IPS-20b (cell line): ENCODE measurements around the gene SRGAP2C.
"Not testable (repeated sequence)": the region's sequence is repeated elsewhere in the genome, so short reads cannot be mapped to it uniquely, and the experiment has no call there.

Experiments used
- H3K27ac ChIP-seq: one replicate; pipeline ENCODE4 v1.5.1; 2013; ENCODE audit warnings: low read length
- H3K27me3 ChIP-seq: 2 replicates; pipeline ENCODE4 v1.6.1; 2013; ENCODE audit warnings: mild to moderate bottlenecking, low read length, inconsistent platforms; ENCODE audit not compliant: insufficient read depth
- H3K36me3 ChIP-seq: 2 replicates; pipeline ENCODE4 v1.6.1; 2013; ENCODE audit warnings: low read depth, mild to moderate bottlenecking, inconsistent platforms, low read length, moderate library complexity; ENCODE audit not compliant: insufficient read depth
- H3K4me1 ChIP-seq: 2 replicates; pipeline ENCODE4 v1.6.1; 2013; ENCODE audit warnings: mild to moderate bottlenecking, control low read depth, inconsistent platforms, low read length, moderate library complexity; ENCODE audit not compliant: insufficient read depth
- H3K4me3 ChIP-seq: 2 replicates; pipeline ENCODE4 v1.5.1; 2013; ENCODE audit warnings: mild to moderate bottlenecking, low read length, inconsistent platforms
- H3K9ac ChIP-seq: 2 replicates; pipeline ENCODE4 v1.6.1; 2013; ENCODE audit warnings: low read depth, mild to moderate bottlenecking, inconsistent platforms, low read length, moderate library complexity
- H3K9me3 ChIP-seq: 2 replicates; pipeline ENCODE4 v1.6.1; 2013; ENCODE audit warnings: mild to moderate bottlenecking, low read depth, low read length, inconsistent platforms; ENCODE audit not compliant: insufficient read depth

SRGAP2C gene

DNA sequence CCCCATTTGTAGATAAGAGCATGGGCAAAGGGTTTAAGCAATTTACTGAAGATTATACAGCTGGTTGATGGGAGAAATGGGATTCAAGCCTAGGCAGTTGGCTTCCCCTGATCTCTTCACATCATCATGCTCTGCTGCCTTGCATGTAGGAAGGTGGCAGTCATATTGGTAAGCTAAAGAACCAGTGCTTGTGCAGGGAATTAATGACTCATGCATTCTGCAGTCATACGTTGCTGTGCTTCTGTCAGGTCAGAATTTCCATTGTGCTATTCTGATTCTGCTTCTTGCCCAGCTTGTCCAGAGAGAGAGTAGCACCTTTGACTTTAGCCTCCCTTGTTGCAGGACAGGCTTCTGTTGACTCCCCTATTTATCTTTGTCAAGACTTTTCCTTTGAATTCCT, 153.2 kb downstream of the SRGAP2C start:
- H3K36me3 ChIP-seq, H3K27ac ChIP-seq, H3K9me3 ChIP-seq, H3K4me1 ChIP-seq, H3K4me3 ChIP-seq, H3K9ac ChIP-seq, H3K27me3 ChIP-seq: not testable (repeated sequence)

DNA sequence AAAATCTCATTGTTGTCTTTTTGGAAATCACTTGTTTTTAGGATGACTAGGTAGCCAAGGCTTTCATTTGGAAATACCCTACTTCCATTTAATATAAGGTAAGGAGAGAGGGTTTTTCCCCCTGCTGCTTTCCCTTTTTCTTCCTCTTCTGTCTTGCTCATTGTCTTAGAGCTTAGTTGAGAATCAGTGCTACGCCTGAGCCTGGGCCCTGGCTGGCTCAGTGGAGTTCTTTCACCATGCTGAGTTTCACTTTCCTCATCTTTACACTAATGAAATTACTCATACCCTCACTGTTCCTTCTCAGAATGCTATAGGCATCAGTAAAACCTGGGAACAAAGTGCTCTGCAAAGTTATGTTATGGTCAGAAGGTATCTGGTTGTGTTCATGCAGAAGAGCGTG, 154.8 kb downstream of the SRGAP2C start:
- H3K9ac ChIP-seq, H3K36me3 ChIP-seq, H3K9me3 ChIP-seq, H3K4me3 ChIP-seq, H3K27me3 ChIP-seq, H3K4me1 ChIP-seq, H3K27ac ChIP-seq: not testable (repeated sequence)

DNA sequence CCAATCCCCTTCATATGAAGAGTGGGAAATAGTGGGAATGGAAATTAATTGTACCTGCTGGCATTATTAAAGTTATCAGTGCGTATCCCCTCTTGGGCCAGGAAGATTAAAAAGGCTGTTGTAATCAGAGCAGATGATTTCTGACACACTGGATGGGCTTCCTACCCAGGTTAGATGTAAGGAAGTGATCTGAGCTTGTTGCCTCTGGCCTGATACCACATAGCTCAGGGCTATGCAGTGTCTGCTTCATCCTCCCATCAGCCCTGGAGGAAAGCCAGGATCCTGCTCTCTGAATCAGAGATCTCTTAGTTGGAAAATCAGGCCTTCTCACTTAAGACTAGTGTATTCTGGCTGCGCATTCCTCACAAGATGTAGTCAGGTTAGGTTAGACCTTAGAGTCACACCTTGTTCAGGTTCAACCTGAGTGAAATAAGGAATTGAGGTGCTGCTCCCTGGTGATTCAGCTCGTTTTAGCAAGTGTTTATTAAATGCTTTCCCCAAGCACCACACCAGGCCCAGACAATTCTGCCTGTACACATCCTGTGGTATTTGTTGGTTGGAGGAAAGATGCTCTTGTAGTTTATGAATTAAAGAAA, 158.6 kb downstream of the SRGAP2C start:
- not testable (repeated sequence) for H3K4me3 ChIP-seq, H3K27ac ChIP-seq, H3K27me3 ChIP-seq, H3K4me1 ChIP-seq, H3K9ac ChIP-seq, H3K9me3 ChIP-seq, H3K36me3 ChIP-seq

DNA sequence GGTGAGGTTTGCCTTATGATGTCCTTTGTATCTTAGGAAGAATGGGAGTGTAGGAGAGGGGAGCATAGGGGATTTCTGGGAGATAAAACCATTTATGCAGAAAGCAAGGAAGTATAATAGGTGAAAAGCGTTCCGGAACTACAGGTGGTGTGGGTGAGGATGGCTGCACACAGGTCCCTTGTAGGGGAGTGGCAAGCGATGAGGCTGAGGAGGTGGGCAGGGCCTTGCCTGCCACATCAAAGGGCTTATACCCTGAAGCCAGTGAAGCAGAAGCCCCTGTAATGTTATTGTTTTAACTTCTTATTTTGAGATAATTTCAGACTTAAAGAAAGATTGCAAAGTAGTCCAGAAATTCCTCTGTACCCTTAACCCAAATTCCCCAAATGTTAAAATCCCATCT, 159.6 kb downstream of the SRGAP2C start:
- H3K27ac ChIP-seq, H3K9me3 ChIP-seq, H3K4me1 ChIP-seq, H3K36me3 ChIP-seq, H3K4me3 ChIP-seq, H3K9ac ChIP-seq, H3K27me3 ChIP-seq: not testable (repeated sequence)

- not testable (repeated sequence) for H3K27ac ChIP-seq, H3K9ac ChIP-seq, H3K27me3 ChIP-seq, H3K4me3 ChIP-seq, H3K4me1 ChIP-seq, H3K36me3 ChIP-seq, H3K9me3 ChIP-seq
These were observed 161.9 kb downstream of the SRGAP2C start for GRCh38 chr1:121346654-121347053.

GRCh38 chr1:121347476-121347875, 162.7 kb downstream of the SRGAP2C start:
- H3K4me1 ChIP-seq, H3K9ac ChIP-seq, H3K27me3 ChIP-seq, H3K9me3 ChIP-seq, H3K36me3 ChIP-seq, H3K4me3 ChIP-seq, H3K27ac ChIP-seq: not testable (repeated sequence)

GRCh38 chr1:121348115-121348514, 163.3 kb downstream of the SRGAP2C start:
- H3K36me3 ChIP-seq, H3K4me3 ChIP-seq, H3K9me3 ChIP-seq, H3K4me1 ChIP-seq, H3K27me3 ChIP-seq, H3K9ac ChIP-seq, H3K27ac ChIP-seq: not testable (repeated sequence)

- not testable (repeated sequence) for H3K36me3 ChIP-seq, H3K4me1 ChIP-seq, H3K27me3 ChIP-seq, H3K27ac ChIP-seq, H3K4me3 ChIP-seq, H3K9me3 ChIP-seq, H3K9ac ChIP-seq
These were observed 164.7 kb downstream of the SRGAP2C start for GRCh38 chr1:121349332-121349967.

GRCh38 chr1:121355711-121356420, 171.1 kb downstream of the SRGAP2C start:
- not testable (repeated sequence) for H3K27ac ChIP-seq, H3K27me3 ChIP-seq, H3K36me3 ChIP-seq, H3K9me3 ChIP-seq, H3K4me1 ChIP-seq, H3K9ac ChIP-seq, H3K4me3 ChIP-seq

DNA sequence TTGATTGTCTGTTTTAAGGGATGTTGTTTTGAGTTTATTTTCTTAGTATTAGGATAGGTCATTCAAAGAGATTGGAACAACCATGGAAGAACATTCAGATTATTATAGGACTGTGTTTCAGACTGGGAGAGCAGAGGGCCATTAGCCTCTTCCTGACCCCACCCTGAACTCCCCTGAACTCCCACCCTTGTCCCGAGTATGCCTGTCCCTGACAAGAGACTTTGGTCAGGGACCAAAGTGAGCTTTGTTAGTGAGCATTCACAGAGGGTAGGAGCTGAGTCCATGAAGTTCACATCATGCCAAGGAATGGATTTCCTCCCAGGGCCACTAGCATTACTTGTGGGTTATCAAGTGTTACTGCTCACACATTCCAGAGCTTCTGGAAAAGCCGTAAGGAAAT, 172.0 kb downstream of the SRGAP2C start:
- not testable (repeated sequence) for H3K27me3 ChIP-seq, H3K9me3 ChIP-seq, H3K36me3 ChIP-seq, H3K4me1 ChIP-seq, H3K27ac ChIP-seq, H3K4me3 ChIP-seq, H3K9ac ChIP-seq

DNA sequence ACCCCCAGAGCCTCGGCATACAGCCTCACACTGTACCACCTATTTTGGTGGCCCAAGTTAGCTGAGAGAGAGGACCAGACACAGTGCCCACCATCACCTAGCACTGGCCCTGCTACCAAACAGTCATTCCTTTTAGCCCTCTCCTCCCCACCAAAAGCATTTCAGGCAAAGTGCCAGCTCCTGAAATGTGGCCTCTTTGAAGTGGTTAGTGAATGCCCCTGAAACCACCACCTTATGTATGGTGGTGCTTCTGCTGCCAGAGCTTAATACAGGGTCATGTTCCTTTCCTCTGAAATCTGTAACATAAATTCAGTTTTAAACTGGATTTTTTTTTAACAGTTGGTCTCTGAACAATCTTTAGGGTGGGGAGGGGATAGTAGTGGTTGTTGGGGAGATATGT, 175.8 kb downstream of the SRGAP2C start:
- not testable (repeated sequence) for H3K9ac ChIP-seq, H3K27me3 ChIP-seq, H3K4me3 ChIP-seq, H3K27ac ChIP-seq, H3K36me3 ChIP-seq, H3K4me1 ChIP-seq, H3K9me3 ChIP-seq

GRCh38 chr1:121361451-121362233, 176.9 kb downstream of the SRGAP2C start:
- H3K9me3 ChIP-seq, H3K9ac ChIP-seq, H3K27me3 ChIP-seq, H3K27ac ChIP-seq, H3K4me3 ChIP-seq, H3K36me3 ChIP-seq, H3K4me1 ChIP-seq: not testable (repeated sequence)
